H9 (cell line): ENCODE results near the gene PTPA. TPM values are rescaled to one million over a fixed set of nuclear protein-coding genes. Genes with fewer than 3 reads are reported as not detected.

Experiments used
- DNase-seq: peaks from one replicate; pipeline ENCODE4 v3.0.0-alpha.2; 2017
- H2AFZ ChIP-seq: one replicate; pipeline ENCODE4 v1.6.1; 2013; ENCODE audit warnings: mild to moderate bottlenecking, low read length, control low read depth, moderate library complexity
- H2AK5ac ChIP-seq: 2 replicates; pipeline ENCODE4 v1.6.1; 2013; ENCODE audit warnings: low read length, control low read depth, mixed read lengths; ENCODE audit not compliant: insufficient read length
- H2BK120ac ChIP-seq: one replicate; pipeline ENCODE4 v1.6.1; 2013; ENCODE audit warnings: low read depth, mild to moderate bottlenecking, low read length, control low read depth, inconsistent platforms; ENCODE audit not compliant: poor library complexity, severe bottlenecking
- H2BK12ac ChIP-seq: 2 replicates; pipeline ENCODE4 v1.6.1; 2013; ENCODE audit warnings: low read length, control low read depth, mixed read lengths, low read depth; ENCODE audit not compliant: insufficient read length
- H2BK15ac ChIP-seq: 2 replicates; pipeline ENCODE4 v1.6.1; 2013; ENCODE audit warnings: low read depth, low read length, control low read depth
- H2BK20ac ChIP-seq: one replicate; pipeline ENCODE4 v1.6.1; 2013; ENCODE audit warnings: low read depth, mild to moderate bottlenecking, low read length, control low read depth, inconsistent platforms; ENCODE audit not compliant: poor library complexity, severe bottlenecking
- H2BK5ac ChIP-seq: 2 replicates; pipeline ENCODE4 v1.6.1; 2013; ENCODE audit warnings: low read length, control low read depth, mixed read lengths; ENCODE audit not compliant: insufficient read length
- H3K14ac ChIP-seq: 2 replicates; pipeline ENCODE4 v1.6.1; 2013; ENCODE audit warnings: low read length, control low read depth; ENCODE audit not compliant: insufficient read depth
- H3K18ac ChIP-seq: 2 replicates; pipeline ENCODE4 v1.6.1; 2013; ENCODE audit warnings: low read depth, mild to moderate bottlenecking, mixed read lengths, low read length, control low read depth; ENCODE audit not compliant: insufficient read length
- H3K23ac ChIP-seq: 2 replicates; pipeline ENCODE4 v1.6.1; 2013; ENCODE audit warnings: low read length, control low read depth, mixed read lengths, low read depth; ENCODE audit not compliant: insufficient read length
- H3K23me2 ChIP-seq: 2 replicates; pipeline ENCODE4 v1.6.1; 2013; ENCODE audit warnings: low read depth, mild to moderate bottlenecking, mixed read lengths, low read length, control low read depth; ENCODE audit not compliant: insufficient read length, poor library complexity, severe bottlenecking
- H3K27ac ChIP-seq: 2 replicates; pipeline ENCODE4 v1.5.1; 2013; ENCODE audit warnings: low read length, control low read depth, mixed read lengths, low read depth; ENCODE audit not compliant: insufficient read length
- H3K27me3 ChIP-seq: 2 replicates; pipeline ENCODE4 v1.6.1; 2013; ENCODE audit warnings: low read length, control low read depth, inconsistent platforms; ENCODE audit not compliant: insufficient read depth
- H3K4ac ChIP-seq: 2 replicates; pipeline ENCODE4 v1.6.1; 2013; ENCODE audit warnings: low read depth, mild to moderate bottlenecking, control low read depth, inconsistent platforms, low read length, moderate library complexity
- H3K4me1 ChIP-seq: 2 replicates; pipeline ENCODE4 v1.6.1; 2013; ENCODE audit warnings: low read length, control low read depth, inconsistent platforms; ENCODE audit not compliant: insufficient read depth
- H3K4me2 ChIP-seq: 2 replicates; pipeline ENCODE4 v1.6.1; 2013; ENCODE audit warnings: low read length, control low read depth, mixed read lengths; ENCODE audit not compliant: insufficient read length, insufficient read depth
- H3K56ac ChIP-seq: 2 replicates; pipeline ENCODE4 v1.6.1; 2013; ENCODE audit warnings: low read depth, mild to moderate bottlenecking, mixed read lengths, low read length, control low read depth; ENCODE audit not compliant: insufficient read length
- H3K79me1 ChIP-seq: 2 replicates; pipeline ENCODE4 v1.6.1; 2013; ENCODE audit warnings: low read depth, mild to moderate bottlenecking, moderate library complexity, low read length, control low read depth, inconsistent platforms; ENCODE audit not compliant: insufficient read depth, poor library complexity, severe bottlenecking
- H3K79me2 ChIP-seq: 2 replicates; pipeline ENCODE4 v1.6.1; 2013; ENCODE audit warnings: low read length, control low read depth, inconsistent platforms; ENCODE audit not compliant: insufficient read depth
- H3K9ac ChIP-seq: 2 replicates; pipeline ENCODE4 v1.6.1; 2013; ENCODE audit warnings: low read length, control low read depth, mixed read lengths; ENCODE audit not compliant: insufficient read length; ENCODE audit errors: extremely low read depth
- H3K9me3 ChIP-seq: one replicate; pipeline ENCODE4 v1.6.1; 2013; ENCODE audit warnings: low read depth, low read length, inconsistent platforms; ENCODE audit not compliant: control insufficient read depth
- H3T11ph ChIP-seq: one replicate; pipeline ENCODE4 v1.6.1; 2013; ENCODE audit warnings: mild to moderate bottlenecking, low read length, control low read depth, inconsistent platforms
- H4K20me1 ChIP-seq: one replicate; pipeline ENCODE4 v1.6.1; 2013; ENCODE audit not compliant: control insufficient read depth, insufficient read length, insufficient read depth
- H4K5ac ChIP-seq: 2 replicates; pipeline ENCODE4 v1.6.1; 2013; ENCODE audit warnings: low read depth, mild to moderate bottlenecking, mixed read lengths, low read length, control low read depth; ENCODE audit not compliant: insufficient read length
- H4K8ac ChIP-seq: replicated peaks from 2 replicates; pipeline ENCODE4 v1.6.1; 2013; ENCODE audit warnings: low read length, control low read depth, mixed read lengths, low read depth; ENCODE audit not compliant: insufficient read length
- H4K91ac ChIP-seq: 2 replicates; pipeline ENCODE4 v1.6.1; 2013; ENCODE audit warnings: low read depth, mild to moderate bottlenecking, moderate library complexity, mixed read lengths, low read length, control low read depth; ENCODE audit not compliant: insufficient read length
- H3K27ac Mint-ChIP-seq, 3 experiments: 2 replicates in 2 of 3; 3 replicates in 1 of 3; pipeline ENCODE4 v1.8.0; 2020 to 2021; ENCODE audit warnings: mixed read lengths in 3 of 3, mild to moderate bottlenecking in 1 of 3, moderate library complexity in 1 of 3
- H3K27me3 Mint-ChIP-seq: 2 replicates; pipeline ENCODE4 v1.8.0; 2021; ENCODE audit warnings: low read depth, mild to moderate bottlenecking, moderate library complexity, mixed read lengths
- H3K36me3 Mint-ChIP-seq, 3 experiments: 2 replicates in 2 of 3; 3 replicates in 1 of 3; pipeline ENCODE4 v1.8.0; 2020 to 2021; ENCODE audit warnings: low read depth in 3 of 3, mixed read lengths in 3 of 3; ENCODE audit not compliant: insufficient read depth in 1 of 3
- H3K4me1 Mint-ChIP-seq, 2 experiments: 2 replicates each; pipeline ENCODE4 v1.8.0; 2020; ENCODE audit warnings: mixed read lengths in 2 of 2
- H3K4me3 Mint-ChIP-seq, 2 experiments: 2 replicates in 1 of 2; 3 replicates in 1 of 2; pipeline ENCODE4 v1.8.0; 2020 to 2021; ENCODE audit warnings: mild to moderate bottlenecking in 2 of 2, mixed read lengths in 2 of 2, moderate library complexity in 1 of 2
- H3K9me3 Mint-ChIP-seq, 2 experiments: 2 replicates in 1 of 2; 3 replicates in 1 of 2; pipeline ENCODE4 v1.8.0; 2020; ENCODE audit warnings: mild to moderate bottlenecking in 2 of 2, mixed read lengths in 2 of 2, moderate library complexity in 1 of 2
- CTCF ChIP-seq: fragments of 200-600 bp; sonication (generic); conservative IDR thresholded peaks from 3 replicates; pipeline ENCODE4 v1.8.0; 2021; ENCODE audit warnings: antibody characterized with exemption, mild to moderate bottlenecking
- WGBS: extraction: QIAGEN DNeasy Blood & Tissue Kit; methylation state at CpG from one replicate; pipeline ENCODE4 v1.1.7; 2013; ENCODE audit warnings: missing lambda C conversion rate, low lambda C conversion rate, mixed read lengths; ENCODE audit not compliant: insufficient read length; ENCODE audit errors: extremely low coverage; 5-methylcytosine and 5-hydroxymethylcytosine counted together
- total RNA-seq: library from RNA; stranded (reverse); gene quantifications from 2 replicates; pipeline ENCODE4 v1.2.1, GENCODE V29; 2021

The PTPA gene
- total RNA-seq, 1 experiment from 2014 or later: 145 TPM

GRCh38 chr9:129126749-129127618, 15.8 kb downstream of the PTPA start:
- no peaks in the 10 kb centered on the region for H3K27me3 ChIP-seq
- peak overlapping the region; percentile 95 to 97 (median 96) for H3K27ac Mint-ChIP-seq
- peak overlapping the region in 1 of 2 experiments; percentile 50; a peak in 3 of 5 replicates for H3K4me3 Mint-ChIP-seq
- no peak overlapping the region for H2AFZ ChIP-seq
- H4K5ac ChIP-seq: no peak overlapping the region
- no peak overlapping the region for H2BK12ac ChIP-seq
- no peak overlapping the region for H2BK5ac ChIP-seq
- no peak overlapping the region for H4K8ac ChIP-seq
- H3K4ac ChIP-seq: no peak overlapping the region
- no peak overlapping the region for H3K4me2 ChIP-seq
- H3K36me3 Mint-ChIP-seq: peaks cover 19 to 57% (median 57%) of the 10 kb centered on the region in 3 experiments
- DNase-seq: peak; percentile 82
- H3K4me1 Mint-ChIP-seq: peaks cover 18 to 29% of the 10 kb centered on the region in 2 experiments
- H3K56ac ChIP-seq: no peak overlapping the region
- no peaks in the 10 kb centered on the region for H3K9me3 ChIP-seq
- no peak for TF ChIP-seq CTCF
- H2BK120ac ChIP-seq: no peak overlapping the region
- H2BK20ac ChIP-seq: no peak overlapping the region
- H2AK5ac ChIP-seq: no peak overlapping the region
- no peak overlapping the region for H2BK15ac ChIP-seq
- H3K4me1 ChIP-seq: peaks cover 6% of the 10 kb centered on the region; the same call in 1 of the 2 replicates
- no peak overlapping the region for H3K23ac ChIP-seq
- H4K91ac ChIP-seq: no peak overlapping the region
- peaks cover 2% of the 10 kb centered on the region; the same call in 1 of the 2 replicates for H3K79me2 ChIP-seq
- H3K79me1 ChIP-seq: no peaks in the 10 kb centered on the region
- no peaks in the 10 kb centered on the region for H3K23me2 ChIP-seq
- no peaks in the 10 kb centered on the region for H4K20me1 ChIP-seq
- no CpG with 5 or more reads among the region's 10 CpGs for WGBS
- H3T11ph ChIP-seq: no peak overlapping the region
- H3K9ac ChIP-seq: no peak overlapping the region
- peak overlapping the region; percentile 9 for H3K18ac ChIP-seq
- H3K9me3 Mint-ChIP-seq: no peaks in the 10 kb centered on the region
- H3K14ac ChIP-seq: no peak overlapping the region
- H3K27ac ChIP-seq: peak overlapping the region; percentile 5
- H3K27me3 Mint-ChIP-seq: no peaks in the 10 kb centered on the region; the same call in 1 of the 2 replicates
